DMS 273 (cell line): ENCODE data around the gene MAN1A1.

ENCODE experiments used
- DNase-seq: peaks from one replicate; lab custom pipeline; 2025; ENCODE audit not compliant: unreplicated experiment; lab: John Stamatoyannopoulos, UW

Gene MAN1A1

DNA sequence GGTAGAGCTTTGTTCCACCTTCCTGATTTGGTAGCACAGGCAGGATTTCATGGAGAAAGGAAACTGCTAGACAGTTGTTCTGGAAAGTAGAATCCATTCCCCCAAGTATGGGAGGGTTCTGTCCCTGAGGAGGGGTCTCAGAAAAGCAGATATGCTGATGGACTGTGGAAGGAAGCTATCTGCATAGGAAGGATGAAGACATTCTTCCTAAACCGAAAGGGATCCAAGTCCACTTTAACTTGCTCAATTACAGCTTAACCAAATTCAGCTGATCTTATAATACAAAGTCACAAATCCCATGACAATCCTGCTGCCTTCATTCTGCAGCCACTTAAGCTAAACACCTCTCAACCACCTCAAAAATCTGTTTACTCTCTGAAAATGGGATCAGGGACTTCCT lies 2.6 kb downstream of the MAN1A1 start:
- peak; percentile 15 for DNase-seq

DNA sequence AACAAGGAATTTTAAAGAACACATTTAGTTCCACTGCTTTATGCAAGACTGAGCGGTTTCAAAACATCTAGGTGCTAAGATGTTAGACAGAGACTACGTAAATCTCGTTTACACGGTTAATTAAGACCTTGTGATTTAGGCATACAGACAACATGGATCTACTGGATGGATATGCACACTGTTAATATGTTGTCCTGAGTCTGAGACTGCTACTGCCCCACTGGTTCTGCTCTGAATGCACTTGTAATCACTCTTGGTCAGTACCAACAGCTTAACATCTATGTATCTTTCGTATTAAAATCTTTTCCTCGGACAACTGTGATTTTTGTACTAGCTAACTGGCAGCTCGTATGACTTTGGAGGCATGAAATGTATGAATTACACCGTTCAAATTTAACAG lies 3.1 kb downstream of the MAN1A1 start:
- peak; percentile 12 for DNase-seq

DNA sequence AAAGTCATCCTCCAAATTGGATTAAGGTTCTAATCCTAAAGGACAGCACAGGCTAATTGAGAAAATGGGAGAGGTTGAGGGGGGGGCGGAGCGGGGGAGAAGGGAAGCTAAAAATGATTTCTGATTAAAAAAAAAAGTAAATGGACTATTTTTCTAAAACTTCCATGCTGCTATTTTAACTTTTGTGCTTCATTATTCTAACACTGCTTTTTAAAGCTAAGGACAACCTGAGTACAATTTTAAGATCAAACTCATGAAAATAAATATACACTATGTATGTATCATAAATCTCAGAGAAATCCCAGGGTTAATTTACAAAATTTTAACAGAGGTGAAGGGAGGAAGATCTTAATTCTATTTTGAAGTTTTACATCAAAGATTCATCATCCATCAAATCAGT lies 4.4 kb downstream of the MAN1A1 start:
- DNase-seq, result no peak

DNA sequence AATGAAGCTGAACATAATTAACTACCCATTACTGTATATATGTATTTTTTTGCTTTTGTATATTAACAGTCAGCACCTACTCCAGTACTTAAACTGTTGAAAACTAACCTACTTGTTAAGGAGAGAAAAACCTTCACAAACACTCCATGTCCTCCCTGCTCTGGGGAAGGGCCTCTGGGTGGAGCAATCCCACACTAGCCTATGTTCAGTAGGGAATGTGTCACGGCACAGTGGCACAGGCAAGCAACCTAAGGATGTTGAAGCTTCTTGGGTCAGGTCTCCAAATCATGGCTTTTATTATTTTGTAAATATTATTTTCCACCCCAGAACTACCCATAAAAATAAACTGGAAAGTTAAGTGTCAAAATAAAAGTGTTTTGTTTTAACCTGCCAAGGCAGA lies 5.3 kb downstream of the MAN1A1 start:
- DNase-seq, result no peak

DNA sequence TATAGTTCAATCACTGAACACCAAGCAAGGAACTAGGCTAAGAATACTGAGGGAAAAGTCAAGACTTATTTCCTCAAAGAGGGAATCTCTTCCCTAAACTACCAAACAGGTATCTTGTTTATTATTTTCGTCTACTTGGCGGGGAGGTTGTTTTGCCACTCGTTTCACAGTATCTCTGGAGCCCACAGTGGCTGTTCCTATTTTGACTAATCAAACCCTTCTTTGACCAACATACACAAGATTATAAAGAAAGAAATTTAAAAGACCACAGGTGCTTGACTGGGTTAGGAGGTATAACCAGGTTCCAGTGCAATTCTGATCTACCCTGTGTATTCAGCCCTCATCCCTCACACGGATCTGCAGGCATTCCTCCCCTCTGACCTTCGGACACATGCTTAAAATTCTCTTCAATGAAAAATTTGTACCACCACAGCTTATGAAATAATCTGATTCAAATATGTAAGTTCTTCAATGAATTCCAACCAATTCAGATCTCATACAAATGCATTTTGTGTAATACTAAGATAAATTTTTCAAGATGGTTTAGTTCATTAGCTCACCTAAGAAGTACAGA lies 5.9 kb downstream of the MAN1A1 start:
- DNase-seq, result no peak

DNA sequence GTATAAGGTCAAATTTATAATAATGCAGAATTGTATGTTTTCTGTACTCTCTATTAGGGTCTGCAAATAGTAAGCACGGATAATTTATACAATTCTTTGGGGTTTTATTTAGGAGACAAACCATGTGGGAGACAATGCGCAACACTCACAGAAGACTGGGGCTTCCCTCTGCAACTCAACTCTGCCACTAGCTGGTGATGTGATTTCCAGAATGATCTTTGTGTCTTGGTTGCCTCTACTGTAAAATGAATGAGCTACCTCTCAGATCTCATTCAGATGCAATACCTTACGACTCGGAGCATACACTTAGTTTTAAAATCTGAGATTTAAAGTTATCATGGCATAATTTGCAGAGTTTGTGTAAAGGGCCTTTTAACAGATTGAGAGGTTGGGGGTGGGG lies 6.4 kb downstream of the MAN1A1 start:
- no peak for DNase-seq

DNA sequence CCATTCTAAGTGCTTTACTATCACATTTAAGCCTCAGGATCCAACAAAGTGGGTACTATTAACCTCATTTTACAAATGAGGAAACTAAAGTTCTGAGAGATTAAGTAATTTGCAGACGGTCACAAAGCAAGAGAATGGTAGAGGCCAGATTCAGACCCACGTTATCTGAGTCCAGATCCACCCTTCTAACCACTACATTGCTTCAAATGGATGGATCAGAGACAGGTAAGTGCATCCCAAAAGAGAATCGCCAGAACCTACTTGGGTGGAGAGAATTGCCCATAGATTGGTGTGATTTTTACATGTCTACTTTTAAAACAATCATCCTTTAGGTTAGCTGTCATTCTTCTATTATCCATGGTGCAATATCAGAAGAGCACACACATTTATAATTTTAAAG lies 7.1 kb downstream of the MAN1A1 start:
- DNase-seq, result no peak

DNA sequence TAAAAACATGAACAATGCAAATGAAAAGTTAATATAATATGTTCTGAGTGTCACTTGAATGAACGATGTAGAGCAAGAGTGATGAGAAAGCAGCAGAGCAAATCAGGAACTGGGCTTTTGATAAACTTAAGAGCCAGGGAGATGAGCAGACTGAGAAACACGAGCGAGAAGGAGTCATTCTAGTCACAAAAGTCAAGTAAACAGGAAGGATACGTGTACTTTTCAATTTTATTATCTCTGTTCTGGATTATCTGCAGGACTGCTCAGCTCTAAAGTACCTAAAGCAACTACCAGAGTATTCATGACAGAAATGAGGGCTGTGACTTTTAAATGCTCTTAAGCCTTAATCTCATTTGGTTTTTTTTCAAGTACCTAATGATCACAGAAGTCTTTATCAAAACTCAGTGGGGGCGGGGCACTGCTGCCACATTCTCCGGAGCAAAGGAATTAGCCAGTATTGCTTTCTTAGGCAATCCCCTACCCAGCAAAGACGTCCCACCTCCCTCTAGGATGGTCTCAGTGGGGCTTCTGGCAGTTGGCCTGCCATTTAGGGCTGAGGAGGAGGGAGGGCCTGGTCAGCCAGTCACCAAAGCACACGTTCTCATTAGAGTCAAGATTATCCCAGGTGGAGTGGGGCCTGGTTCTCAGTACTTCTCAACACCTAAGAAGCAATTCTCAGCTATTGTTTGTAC lies 8.6 kb downstream of the MAN1A1 start:
- no peak for DNase-seq

DNA sequence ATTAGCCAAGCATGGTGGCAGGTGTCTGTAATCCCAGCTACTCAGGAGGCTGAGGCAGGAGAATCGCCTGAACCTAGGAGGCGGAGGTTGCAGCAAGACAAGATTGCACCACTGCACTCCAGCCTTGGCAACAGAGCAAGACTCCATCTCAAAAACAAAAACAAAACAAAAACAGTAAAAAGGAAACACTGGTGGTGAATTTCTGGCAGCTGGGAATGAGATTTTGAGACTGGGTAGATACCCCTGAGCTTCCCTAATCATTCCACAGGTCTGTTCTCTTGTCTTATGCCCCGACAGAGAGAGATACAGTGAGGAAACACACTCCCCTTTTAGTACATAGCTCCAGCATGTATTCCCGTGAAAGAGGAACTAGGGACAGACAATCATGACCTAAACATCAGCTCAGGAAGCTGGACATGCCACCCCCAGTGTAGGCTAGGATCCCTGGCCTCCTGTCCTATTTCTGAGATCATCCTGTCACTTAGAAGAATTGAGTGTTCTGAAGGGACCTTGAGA lies 9.6 kb downstream of the MAN1A1 start:
- no peak for DNase-seq

DNA sequence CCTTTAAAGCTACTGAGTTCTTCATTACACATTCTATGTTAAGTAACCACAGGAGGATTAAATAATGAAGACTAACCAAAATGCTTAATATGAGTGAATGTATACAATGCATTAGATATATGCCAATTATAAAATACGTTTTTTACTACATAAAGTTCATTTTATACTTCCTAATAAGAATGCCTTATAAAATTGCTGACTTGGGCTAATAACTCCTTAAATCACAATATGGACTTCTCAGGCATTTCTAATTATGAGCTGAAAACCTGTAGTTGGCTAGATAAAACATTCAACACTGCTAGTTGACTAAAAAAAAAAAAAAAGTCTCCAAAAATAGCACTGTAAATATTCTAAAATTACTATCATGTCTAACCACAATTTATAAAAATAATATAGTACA lies 11.8 kb downstream of the MAN1A1 start:
- DNase-seq, result no peak

DNA sequence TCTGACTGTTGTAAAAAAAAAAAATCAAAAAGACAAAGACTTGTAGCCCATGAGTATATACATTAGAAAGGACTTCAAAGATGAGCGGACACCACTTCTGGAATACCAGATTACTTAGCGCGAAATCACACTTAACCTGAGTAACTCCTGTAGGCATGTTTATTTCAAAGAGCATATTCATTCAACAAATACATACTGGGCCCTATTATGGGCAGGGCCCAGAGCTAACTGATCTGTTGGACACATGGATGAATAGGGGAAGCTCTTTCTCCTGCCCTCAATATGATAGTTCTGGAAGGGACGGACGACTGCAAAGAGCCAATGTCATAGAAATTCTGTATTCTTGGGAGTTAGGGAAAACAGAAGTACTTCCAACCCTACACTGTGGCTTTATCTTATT lies 12.3 kb downstream of the MAN1A1 start:
- no peak for DNase-seq

DNA sequence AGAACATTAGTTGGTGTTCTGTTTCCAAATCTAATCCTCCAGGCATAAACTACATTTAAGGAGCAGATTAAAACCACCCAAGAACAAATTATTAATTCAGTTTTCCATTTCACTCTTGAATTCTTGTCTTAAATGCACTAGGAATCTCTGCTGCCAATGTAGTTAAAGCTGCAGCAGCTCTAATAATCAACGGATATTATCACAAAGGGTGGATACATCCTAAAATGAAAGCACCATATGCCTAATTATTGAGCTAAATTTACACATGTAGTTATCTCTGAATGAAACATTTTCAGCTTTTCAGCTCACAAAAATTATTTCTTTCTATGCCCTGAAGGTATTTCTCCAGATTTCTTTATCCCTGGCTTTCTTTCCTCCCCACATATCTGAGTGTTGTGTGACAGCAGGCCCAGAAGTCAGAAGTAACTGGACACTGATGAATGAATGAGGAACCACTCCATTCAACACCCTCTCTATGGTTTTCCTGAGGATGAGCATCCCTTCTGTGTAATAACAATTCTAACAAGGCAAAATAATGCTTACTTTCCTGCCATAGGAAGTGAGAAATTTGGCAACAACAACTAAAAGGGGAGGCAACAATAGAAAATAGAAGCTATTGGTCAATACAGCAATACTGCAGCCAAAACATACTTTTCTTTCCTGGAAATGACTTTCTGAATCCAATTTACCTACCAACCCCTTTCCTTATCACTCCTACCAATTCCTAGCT lies 14.9 kb downstream of the MAN1A1 start:
- DNase-seq, result no peak

DNA sequence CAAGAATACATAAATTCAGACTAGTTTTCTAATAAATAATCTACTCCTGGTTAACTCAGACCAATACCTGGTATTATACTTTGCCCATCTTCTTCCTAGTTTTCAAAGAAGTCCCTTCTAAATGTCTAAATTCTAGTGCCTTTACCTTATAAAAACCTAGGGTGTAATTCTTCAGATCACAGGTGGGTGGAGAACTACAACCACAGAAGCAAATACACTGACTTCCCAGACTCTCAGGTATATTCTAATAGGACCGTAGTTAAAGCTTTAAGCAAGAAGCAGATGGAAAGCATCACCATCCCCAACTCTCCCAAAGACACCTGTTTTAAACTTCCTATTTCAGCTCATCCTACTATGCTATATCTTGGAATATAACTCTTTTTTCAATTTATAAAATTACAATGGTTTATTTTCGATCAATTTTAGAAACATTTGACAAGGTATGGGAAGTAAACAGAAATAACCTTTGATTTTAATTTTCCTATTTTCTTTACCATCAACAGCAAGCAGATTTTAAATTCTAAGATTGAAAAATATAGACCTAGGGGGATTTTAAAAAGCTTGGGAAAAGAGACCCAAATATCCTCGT lies 15.8 kb downstream of the MAN1A1 start:
- DNase-seq, result peak; percentile 24

DNA sequence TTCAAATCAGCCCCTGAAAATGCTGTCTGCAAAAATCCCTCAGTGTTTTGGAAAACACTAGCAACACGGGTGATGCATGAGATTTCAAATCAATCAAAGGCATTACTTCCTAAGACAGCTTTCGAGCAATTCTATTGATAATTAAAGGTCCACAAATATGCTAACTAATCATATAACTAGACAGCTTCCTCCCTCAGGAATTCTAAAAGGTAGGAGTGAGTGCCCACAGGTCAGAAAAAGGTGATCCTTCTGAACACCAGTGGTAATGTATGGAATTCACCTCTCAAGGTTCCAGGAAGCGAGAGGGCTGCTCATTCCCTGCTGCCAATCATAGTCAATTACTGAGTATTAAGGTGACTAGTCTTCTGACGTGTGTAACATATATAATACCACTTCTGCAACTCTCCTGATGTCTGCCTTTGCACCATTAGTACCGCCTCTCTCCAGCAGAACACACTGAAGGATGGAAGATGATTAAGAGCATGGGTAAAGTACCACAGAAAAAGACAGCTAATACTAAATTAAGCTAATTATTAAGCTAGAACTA lies 16.4 kb downstream of the MAN1A1 start:
- DNase-seq, result no peak

DNA sequence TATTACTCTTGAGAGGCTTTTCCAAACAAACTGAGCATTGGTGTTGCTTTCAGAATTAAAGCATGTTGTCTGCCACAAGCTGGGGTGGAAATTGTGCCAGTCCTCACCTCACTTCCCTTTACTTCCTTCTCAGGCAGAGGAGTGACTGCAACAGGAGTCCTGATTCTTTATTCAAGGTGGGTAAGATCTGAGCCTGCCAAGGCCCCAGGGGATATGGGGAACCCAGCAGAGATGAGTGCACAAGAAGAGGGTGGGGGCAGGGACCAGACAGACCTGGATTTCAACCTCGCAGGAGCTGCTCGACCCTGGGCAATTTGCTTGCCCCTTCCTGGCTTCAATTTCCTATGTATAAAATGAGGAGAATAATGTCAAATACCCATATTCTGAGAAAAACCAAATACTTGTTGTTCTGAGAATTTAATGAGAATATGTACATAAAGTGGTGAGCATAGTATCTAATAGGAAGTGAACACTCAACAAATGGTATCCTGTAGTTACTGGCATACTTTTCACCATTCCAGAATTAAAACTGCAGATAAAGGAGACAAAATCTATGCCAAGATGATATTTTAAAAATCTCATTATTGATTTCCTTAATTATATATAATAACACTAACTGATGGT lies 17.8 kb downstream of the MAN1A1 start:
- DNase-seq, result no peak

DNA sequence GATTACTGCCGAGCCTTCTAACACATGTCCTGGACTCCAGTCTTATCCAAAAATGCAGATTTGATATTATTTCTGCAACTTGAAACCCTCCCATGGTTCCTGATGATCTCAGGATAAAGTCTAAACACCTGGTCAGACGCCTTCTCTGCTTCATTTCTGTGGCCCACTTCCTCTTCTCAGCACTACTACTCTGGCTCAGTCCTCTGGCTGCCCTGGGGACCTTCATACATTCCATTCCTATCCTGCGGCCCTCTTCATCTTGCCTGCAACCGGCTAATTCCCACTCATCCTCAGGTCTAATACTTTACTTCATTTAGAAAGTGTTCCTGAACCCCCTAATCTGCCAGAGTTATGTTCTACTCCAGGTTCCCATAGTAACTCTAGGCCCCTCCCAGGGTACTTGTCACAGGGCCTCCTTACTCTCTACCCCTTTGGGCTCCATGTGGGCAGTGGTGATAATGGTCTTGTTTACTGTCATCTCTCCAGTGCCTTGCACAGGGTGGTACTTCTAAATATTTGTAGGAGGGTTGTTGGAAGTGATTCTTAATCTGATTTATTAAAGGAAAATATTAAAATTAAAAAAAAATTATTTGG lies 18.9 kb downstream of the MAN1A1 start:
- no peak for DNase-seq

DNA sequence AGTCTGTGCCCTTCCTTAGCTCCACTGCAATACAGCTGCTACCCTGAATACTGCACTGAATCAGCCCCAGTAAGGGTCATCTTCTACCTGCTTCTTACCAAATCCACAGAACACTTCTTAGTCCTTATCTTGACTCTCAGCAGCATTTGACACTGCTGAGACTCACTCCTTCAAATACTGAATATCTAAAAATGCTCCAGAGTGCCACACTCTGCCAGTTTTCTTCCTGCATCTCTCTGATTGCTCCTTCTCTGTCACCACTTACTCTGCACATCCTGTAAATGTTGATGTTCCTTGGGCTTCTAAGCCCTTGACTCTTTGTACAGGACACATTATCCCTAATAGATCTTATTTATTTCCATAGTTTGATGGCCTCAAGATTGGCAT lies 19.8 kb downstream of the MAN1A1 start:
- DNase-seq, result no peak

DNA sequence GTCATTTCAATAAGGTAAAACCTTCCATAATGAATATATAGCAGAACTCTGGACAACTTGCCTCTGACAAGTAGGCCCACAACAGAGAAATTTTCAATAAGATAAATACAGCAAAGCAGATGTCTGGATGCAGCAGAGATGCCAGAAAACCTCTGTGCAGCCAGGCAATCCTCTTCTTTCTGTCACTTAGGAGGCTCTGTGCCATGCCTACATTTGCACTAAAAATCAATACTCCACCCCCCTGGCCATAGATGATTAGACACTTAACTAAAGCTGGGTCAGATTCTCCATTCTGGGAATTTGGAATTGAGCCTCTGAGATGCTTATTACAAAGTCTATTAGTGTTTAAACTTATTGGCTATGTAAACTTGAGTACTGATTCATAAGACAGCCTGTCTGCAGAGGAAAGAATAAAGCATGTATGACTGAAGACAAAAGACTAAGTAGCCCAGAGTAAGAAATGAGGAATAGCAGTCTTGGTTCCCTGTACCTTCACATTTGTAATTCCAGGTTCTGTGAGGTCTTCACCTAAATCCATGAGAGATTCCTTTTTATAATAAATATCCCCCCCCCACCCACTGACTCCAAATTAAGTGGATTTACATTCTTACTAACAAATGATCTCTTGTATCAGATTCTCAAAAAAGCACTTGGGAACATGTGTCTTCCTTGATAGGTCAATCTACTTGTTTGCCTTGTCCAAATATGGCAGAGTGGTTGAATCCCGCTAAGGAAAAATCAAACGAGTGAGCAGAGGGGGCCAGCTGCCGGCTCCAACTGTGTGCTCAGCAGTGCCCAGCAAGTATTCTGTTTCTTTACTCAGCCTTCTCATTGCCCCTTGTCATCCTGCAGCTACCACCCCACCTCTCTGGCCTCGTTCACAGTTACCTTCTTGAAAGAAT lies 20.4 kb downstream of the MAN1A1 start:
- DNase-seq, result peak; percentile 22

DNA sequence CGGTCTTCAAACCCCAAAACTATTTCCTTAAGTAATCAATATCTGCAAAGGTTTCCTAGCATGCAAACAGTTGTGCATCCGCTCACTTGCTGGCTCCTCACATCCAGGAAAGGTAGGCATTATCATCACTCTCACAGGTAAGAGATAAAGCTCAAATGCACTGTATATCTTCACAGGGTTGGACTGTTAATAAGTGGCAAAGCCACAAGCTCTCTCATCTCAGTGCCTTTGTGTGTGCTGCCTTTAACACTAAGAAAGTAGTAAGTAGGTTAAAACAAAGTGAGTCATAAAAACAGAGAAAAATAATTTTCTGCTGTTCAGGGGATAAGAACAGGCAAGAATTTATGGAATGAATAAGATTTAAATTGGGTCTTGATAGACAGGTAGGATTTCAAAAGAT lies 21.3 kb downstream of the MAN1A1 start:
- DNase-seq, result no peak

DNA sequence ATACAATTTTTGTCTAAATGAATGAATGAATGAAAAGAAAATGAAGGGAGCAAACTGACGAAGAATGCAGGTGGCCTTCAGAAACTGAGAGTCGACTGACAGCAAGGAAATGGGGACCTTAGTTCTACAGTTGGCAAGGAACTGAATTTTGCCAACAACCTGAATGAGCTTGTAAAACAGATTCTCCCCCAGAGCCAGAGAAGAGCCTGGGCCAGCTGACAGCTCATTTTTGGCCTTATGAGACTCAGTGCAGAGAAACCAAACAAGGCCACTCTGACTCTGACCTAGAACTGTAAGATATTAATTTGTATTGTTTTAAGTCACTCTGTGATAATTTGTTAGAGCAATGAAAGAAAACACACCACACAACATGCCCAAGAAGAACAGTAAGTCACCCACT lies 21.8 kb downstream of the MAN1A1 start:
- no peak for DNase-seq
